Sigmoid colon (tissue), 7 donors: ENCODE results near the gene PRUNE2. TPM values are rescaled to one million over a fixed set of nuclear protein-coding genes. Genes with fewer than 3 reads are reported as not detected.

Source experiments
- DNase-seq: peaks from one replicate; pipeline ENCODE4 v3.0.0-alpha.2; 2019
- H3K27ac ChIP-seq, 4 donors: fragments of 200-600 bp; sonication (generic); one replicate each; pipeline ENCODE4 v1.5.1; 2016 to 2019; ENCODE audit warnings: mild to moderate bottlenecking in 1 of 4
- H3K27me3 ChIP-seq, 3 donors: fragments of 200-600 bp; sonication (generic); one replicate each; pipeline ENCODE4 v1.5.1; 2019; ENCODE audit warnings: mild to moderate bottlenecking in 1 of 3
- H3K36me3 ChIP-seq, 4 donors: fragments of 200-600 bp; sonication (generic); one replicate each; pipeline ENCODE4 v1.5.1; 2016 to 2019
- H3K4me1 ChIP-seq, 4 donors: fragments of 200-600 bp; sonication (generic); one replicate each; pipeline ENCODE4 v1.5.1; 2017 to 2019
- H3K4me3 ChIP-seq, 4 donors: fragments of 200-600 bp; sonication (generic); one replicate each; pipeline ENCODE4 v1.5.1; 2017 to 2019; ENCODE audit warnings: mild to moderate bottlenecking in 2 of 4, moderate library complexity in 1 of 4
- H3K9me3 ChIP-seq, 4 donors: fragments of 200-600 bp in 3 of 4; sonication (generic) in 3 of 4; one replicate each; pipeline versions ENCODE4 v1.5.1 to v1.6.1; 2013 to 2019
- EP300 ChIP-seq, 4 donors: sonication (generic); formaldehyde crosslinking; IDR thresholded peaks; one replicate each; pipeline ENCODE4 v1.6.1; 2017; ENCODE audit warnings: antibody characterized with exemption in 4 of 4
- POLR2A ChIP-seq, 2 donors: fragments of 450-650 bp; IDR thresholded peaks; one replicate each; pipeline ENCODE4 v1.6.1; 2016; ENCODE audit warnings: antibody characterized with exemption in 2 of 2, mild to moderate bottlenecking in 2 of 2, moderate library complexity in 2 of 2
- POLR2AphosphoS5 ChIP-seq, 4 donors: sonication (generic); formaldehyde crosslinking; IDR thresholded peaks; one replicate each; pipeline ENCODE4 v1.6.1; 2017; ENCODE audit warnings: antibody characterized with exemption in 4 of 4
- WGBS, 2 donors: extraction: QIAGEN DNeasy Blood & Tissue Kit; methylation state at CpG; one replicate each; pipeline ENCODE4 v1.1.7; 2013; 5-methylcytosine and 5-hydroxymethylcytosine counted together
- intact Hi-C: fragments of 100-400 bp; cut with DNase I; formaldehyde crosslinking; loops from one replicate; pipeline ENCODE4 v1.15.1; 2023
- polyA plus RNA-seq, 3 donors: library from polyadenylated mRNA; stranded (reverse); fragments of 200-250 nt; gene quantifications; one replicate each; pipeline ENCODE4 v1.2.3, GENCODE V29; 2013
- total RNA-seq, 4 donors: library from RNA; depleted of rRNA; stranded (reverse); fragments of >200 nt; gene quantifications; one replicate each; pipeline ENCODE4 v1.1.0, GENCODE V29; 2016
- TF ChIP-seq, protein P1 (sequence below), 4 experiments: fragments of 450-650 bp in 3 of 4; fragments of 200-600 bp in 1 of 4; IDR thresholded peaks; one replicate each; pipeline ENCODE4 v1.5.1; 2016 to 2019; ENCODE audit warnings: antibody characterized with exemption in 4 of 4, mild to moderate bottlenecking in 3 of 4, moderate library complexity in 2 of 4
- donor health status: healthy with polysubstance abuse.
- donor health status: Bipolar disorder and iron deficiency.
- donor health status: healthy.

Gene PRUNE2
- total and polyA plus RNA-seq, 7 donors: 7.4 to 536 (median 440) TPM

DNA sequence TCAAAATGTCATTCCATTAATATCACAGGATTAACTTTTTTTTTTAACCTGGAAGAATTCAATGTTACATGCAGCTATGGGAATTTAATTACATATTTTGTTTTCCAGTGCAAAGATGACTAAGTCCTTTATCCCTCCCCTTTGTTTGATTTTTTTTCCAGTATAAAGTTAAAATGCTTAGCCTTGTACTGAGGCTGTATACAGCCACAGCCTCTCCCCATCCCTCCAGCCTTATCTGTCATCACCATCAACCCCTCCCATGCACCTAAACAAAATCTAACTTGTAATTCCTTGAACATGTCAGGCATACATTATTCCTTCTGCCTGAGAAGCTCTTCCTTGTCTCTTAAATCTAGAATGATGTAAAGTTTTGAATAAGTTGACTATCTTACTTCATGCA lies 121.0 kb downstream of the PRUNE2 start:
- DNase-seq: no peak
- TF ChIP-seq EP300 (IDR thresholded peaks at IDR 0.05) (no peak), POLR2A (IDR thresholded peaks at IDR 0.05) (no peak), POLR2AphosphoS5 (IDR thresholded peaks at IDR 0.05) (no peak)
- TF ChIP-seq, protein P1, sequence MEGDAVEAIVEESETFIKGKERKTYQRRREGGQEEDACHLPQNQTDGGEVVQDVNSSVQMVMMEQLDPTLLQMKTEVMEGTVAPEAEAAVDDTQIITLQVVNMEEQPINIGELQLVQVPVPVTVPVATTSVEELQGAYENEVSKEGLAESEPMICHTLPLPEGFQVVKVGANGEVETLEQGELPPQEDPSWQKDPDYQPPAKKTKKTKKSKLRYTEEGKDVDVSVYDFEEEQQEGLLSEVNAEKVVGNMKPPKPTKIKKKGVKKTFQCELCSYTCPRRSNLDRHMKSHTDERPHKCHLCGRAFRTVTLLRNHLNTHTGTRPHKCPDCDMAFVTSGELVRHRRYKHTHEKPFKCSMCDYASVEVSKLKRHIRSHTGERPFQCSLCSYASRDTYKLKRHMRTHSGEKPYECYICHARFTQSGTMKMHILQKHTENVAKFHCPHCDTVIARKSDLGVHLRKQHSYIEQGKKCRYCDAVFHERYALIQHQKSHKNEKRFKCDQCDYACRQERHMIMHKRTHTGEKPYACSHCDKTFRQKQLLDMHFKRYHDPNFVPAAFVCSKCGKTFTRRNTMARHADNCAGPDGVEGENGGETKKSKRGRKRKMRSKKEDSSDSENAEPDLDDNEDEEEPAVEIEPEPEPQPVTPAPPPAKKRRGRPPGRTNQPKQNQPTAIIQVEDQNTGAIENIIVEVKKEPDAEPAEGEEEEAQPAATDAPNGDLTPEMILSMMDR (IDR thresholded peaks at IDR 0.05): no peak
- Histone ChIP-seq H3K4me1 (peaks cover 0 to 20% (median 0%) of the 10 kb centered on the region in 4 donors), H3K4me3 (no peak overlapping the region), H3K9me3 (no peaks in the 10 kb centered on the region), H3K27me3 (no peaks in the 10 kb centered on the region), H3K36me3 (peaks cover 0 to 26% (median 5%) of the 10 kb centered on the region in 4 donors), H3K27ac (no peak overlapping the region)
- intact Hi-C loops: no loop called here

GRCh38 chr9:76772686-76773445 lies 133.0 kb downstream of the PRUNE2 start:
- Histone ChIP-seq H3K27ac (no peak overlapping the region), H3K9me3 (no peaks in the 10 kb centered on the region), H3K36me3 (no peaks in the 10 kb centered on the region), H3K4me3 (no peak overlapping the region), H3K4me1 (peaks cover 0 to 14% (median 9%) of the 10 kb centered on the region in 4 donors), H3K27me3 (no peaks in the 10 kb centered on the region)
- TF ChIP-seq EP300 (IDR thresholded peaks at IDR 0.05) (no peak), POLR2A (IDR thresholded peaks at IDR 0.05) (no peak), POLR2AphosphoS5 (IDR thresholded peaks at IDR 0.05) (no peak)
- TF ChIP-seq, protein P1 (IDR thresholded peaks at IDR 0.05): no peak
- WGBS, 2 donors: 62 to 82% methylated on average over 5 of the region's 5 CpGs
- no peak for DNase-seq
- intact Hi-C loops: no loop called here

DNA sequence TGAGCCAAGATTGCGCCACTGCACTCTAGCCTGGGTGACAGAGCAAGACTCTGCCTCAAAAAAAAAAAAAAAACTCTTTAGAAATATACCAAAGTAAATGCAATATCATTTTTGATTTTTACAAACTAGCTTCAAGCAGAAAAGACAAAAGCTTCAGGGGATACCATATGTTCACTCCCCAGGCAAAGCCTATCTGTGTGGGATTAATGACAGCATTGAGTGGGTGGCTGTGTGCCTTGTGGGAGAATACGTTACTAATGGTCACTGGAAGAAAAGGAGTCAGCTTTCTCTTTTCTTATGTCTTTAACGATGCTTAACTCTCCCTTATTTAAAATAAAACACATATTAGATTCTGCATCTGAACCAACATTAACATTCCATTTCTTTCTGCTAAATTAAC lies 139.8 kb downstream of the PRUNE2 start:
- Histone ChIP-seq H3K4me3 (no peak overlapping the region), H3K27ac (no peak overlapping the region), H3K9me3 (no peaks in the 10 kb centered on the region), H3K27me3 (no peaks in the 10 kb centered on the region), H3K36me3 (peaks cover 0 to 11% (median 0%) of the 10 kb centered on the region in 4 donors), H3K4me1 (peaks cover 0 to 24% (median 11%) of the 10 kb centered on the region in 4 donors)
- WGBS, 2 donors: 82 to 95% methylated on average over 3 of the region's 3 CpGs
- TF ChIP-seq POLR2A (IDR thresholded peaks at IDR 0.05) (no peak), POLR2AphosphoS5 (IDR thresholded peaks at IDR 0.05) (no peak), EP300 (IDR thresholded peaks at IDR 0.05) (no peak)
- TF ChIP-seq, protein P1 (IDR thresholded peaks at IDR 0.05): no peak
- DNase-seq: no peak
- intact Hi-C loops: no loop called here

DNA sequence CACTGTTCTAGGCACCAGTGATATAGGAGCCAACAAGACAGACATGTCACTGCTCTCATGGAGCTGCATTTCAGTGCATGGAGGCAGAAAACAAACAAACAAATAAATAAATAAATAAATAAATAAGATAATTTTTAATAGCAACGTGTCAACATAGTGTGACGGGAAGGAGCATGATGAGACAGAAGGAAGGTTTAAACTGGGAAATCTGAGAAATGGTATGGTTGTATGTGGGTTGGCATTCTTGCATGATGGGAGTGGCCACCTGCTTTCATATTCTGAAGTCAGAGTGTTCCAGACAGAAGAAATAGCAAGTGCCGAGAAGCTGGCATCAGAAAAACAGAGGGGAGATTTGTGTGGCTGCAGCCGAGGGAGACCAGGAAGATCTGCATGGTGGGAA lies 141.8 kb downstream of the PRUNE2 start, which contains the start of gene PCA3:
Gene PCA3, plus strand, starts transcription at position 301 of the 400 bp plus-strand sequence.
- Histone ChIP-seq H3K27me3 (no peaks in the 10 kb centered on the region), H3K4me3 (no peak within 1 kb of the TSS), H3K9me3 (no peaks in the 10 kb centered on the region), H3K27ac (no peak within 1 kb of the TSS), H3K36me3 (peaks cover 0 to 11% (median 0%) of the 10 kb centered on the region in 4 donors), H3K4me1 (peaks cover 0 to 32% (median 16%) of the 10 kb centered on the region in 4 donors)
- DNase-seq: no peak
- TF ChIP-seq, protein P1 (IDR thresholded peaks at IDR 0.05): no peak
- no peak for TF ChIP-seq POLR2AphosphoS5 (IDR thresholded peaks at IDR 0.05)
- TF ChIP-seq EP300 (IDR thresholded peaks at IDR 0.05): no peak
- intact Hi-C loops: loop anchor here (5.0 kb wide), 2 partner anchors 143 to 223 kb away; partner anchors contain the start of gene PRUNE2
- WGBS, 2 donors: 94 to 96% methylated on average over 4 of the region's 4 CpGs
